Mucosa of stomach (tissue), 1 donor: ENCODE measurements around the gene TREX2.

Experiments used
- H3K27me3 ChIP-seq: one replicate; pipeline ENCODE4 v1.7.0; 2013; ENCODE audit warnings: mild to moderate bottlenecking, low read length; ENCODE audit not compliant: control insufficient read depth, insufficient read depth
- H3K36me3 ChIP-seq: one replicate; pipeline ENCODE4 v1.7.0; 2013; ENCODE audit warnings: low read length; ENCODE audit not compliant: control insufficient read depth, insufficient read depth
- H3K4me1 ChIP-seq: one replicate; pipeline ENCODE4 v1.7.0; 2013; ENCODE audit warnings: mild to moderate bottlenecking, low read length; ENCODE audit not compliant: control insufficient read depth, insufficient read depth
- H3K4me3 ChIP-seq: one replicate; pipeline ENCODE4 v1.7.0; 2013; ENCODE audit warnings: low read length
- H3K9ac ChIP-seq: one replicate; pipeline ENCODE4 v1.7.0; 2013; ENCODE audit warnings: mild to moderate bottlenecking, low read length, moderate library complexity
- H3K9me3 ChIP-seq: one replicate; pipeline ENCODE4 v1.7.0; 2013; ENCODE audit warnings: mild to moderate bottlenecking, low read length, moderate library complexity; ENCODE audit not compliant: control insufficient read depth
- donor health status: Pancreatic carcinoma.

Gene TREX2

DNA sequence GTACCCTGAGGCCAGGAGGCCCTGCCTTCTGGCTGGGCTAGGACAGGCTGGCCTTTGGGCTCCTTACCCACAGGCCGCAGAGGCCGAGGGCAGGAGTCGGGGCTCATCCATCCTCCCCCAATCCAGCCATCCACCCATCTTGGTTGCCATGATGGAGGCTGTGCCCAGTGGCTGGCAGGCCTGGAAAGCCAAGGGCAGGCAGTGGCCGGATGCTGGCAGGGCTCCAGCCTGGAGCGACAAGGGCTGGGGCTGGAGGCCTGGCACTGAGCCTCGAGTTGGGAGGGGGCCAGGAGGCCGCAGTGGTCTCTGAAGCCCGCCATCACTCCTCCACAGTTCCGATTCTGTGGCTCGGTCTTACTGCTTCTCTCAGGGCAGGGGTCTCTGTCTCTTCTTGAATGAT, 40.3 kb upstream of the TREX2 start:
- no peaks in the 10 kb centered on the region for H3K9me3 ChIP-seq
- peaks cover 5% of the 10 kb centered on the region for H3K4me1 ChIP-seq
- no peak overlapping the region for H3K9ac ChIP-seq
- no peaks in the 10 kb centered on the region for H3K27me3 ChIP-seq
- no peak overlapping the region for H3K4me3 ChIP-seq
- H3K36me3 ChIP-seq: no peaks in the 10 kb centered on the region

- H3K27me3 ChIP-seq: no peaks in the 10 kb centered on the region
- H3K9ac ChIP-seq: no peak overlapping the region
- H3K36me3 ChIP-seq: no peaks in the 10 kb centered on the region
- H3K4me1 ChIP-seq: peaks cover 5% of the 10 kb centered on the region
- H3K9me3 ChIP-seq: no peaks in the 10 kb centered on the region
- no peak overlapping the region for H3K4me3 ChIP-seq
Measured at GRCh38 chrX:153485396-153486080, 39.7 kb upstream of the TREX2 start.

- Histone ChIP-seq H3K4me3 (no peak overlapping the region), H3K4me1 (no peaks in the 10 kb centered on the region), H3K27me3 (no peaks in the 10 kb centered on the region), H3K9ac (no peak overlapping the region), H3K9me3 (no peaks in the 10 kb centered on the region), H3K36me3 (no peaks in the 10 kb centered on the region)
Measured at GRCh38 chrX:153482376-153483015, 36.6 kb upstream of the TREX2 start.

GRCh38 chrX:153481043-153481442, 35.2 kb upstream of the TREX2 start:
- Histone ChIP-seq H3K9ac (no peak overlapping the region), H3K4me3 (no peak overlapping the region), H3K4me1 (no peaks in the 10 kb centered on the region), H3K9me3 (no peaks in the 10 kb centered on the region), H3K36me3 (no peaks in the 10 kb centered on the region), H3K27me3 (no peaks in the 10 kb centered on the region)

DNA sequence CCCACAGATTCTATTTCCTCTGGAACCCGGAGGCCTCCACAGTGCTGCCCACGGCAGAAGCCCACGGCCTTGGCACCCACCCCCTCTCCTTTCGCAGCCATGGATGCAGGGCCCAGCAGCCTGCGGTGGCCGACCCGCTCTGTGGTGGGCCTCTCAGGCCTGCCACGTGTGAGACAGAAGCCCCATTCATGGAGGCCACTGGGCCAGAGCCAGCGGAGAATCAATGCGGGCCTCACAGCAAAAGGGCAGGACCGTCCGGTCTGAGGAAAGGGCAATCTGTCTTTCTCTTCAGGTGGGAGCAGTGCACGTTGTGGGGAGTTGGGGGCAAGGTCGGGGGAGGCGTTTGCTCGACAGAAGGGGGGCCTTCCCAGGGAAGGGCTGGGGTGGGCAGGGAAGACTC, 32.9 kb upstream of the TREX2 start:
- Histone ChIP-seq H3K9ac (no peak overlapping the region), H3K4me3 (no peak overlapping the region), H3K36me3 (no peaks in the 10 kb centered on the region), H3K27me3 (peaks cover 6% of the 10 kb centered on the region), H3K4me1 (peaks cover 5% of the 10 kb centered on the region), H3K9me3 (no peaks in the 10 kb centered on the region)

- H3K9me3 ChIP-seq: no peaks in the 10 kb centered on the region
- H3K27me3 ChIP-seq: peaks cover 6% of the 10 kb centered on the region
- peaks cover 5% of the 10 kb centered on the region for H3K4me1 ChIP-seq
- H3K9ac ChIP-seq: no peak overlapping the region
- no peaks in the 10 kb centered on the region for H3K36me3 ChIP-seq
- no peak overlapping the region for H3K4me3 ChIP-seq
Measured at GRCh38 chrX:153477901-153478300, 32.0 kb upstream of the TREX2 start.

GRCh38 chrX:153477364-153477857, 31.6 kb upstream of the TREX2 start:
- H3K4me1 ChIP-seq: peaks cover 5% of the 10 kb centered on the region
- H3K36me3 ChIP-seq: no peaks in the 10 kb centered on the region
- H3K4me3 ChIP-seq: no peak overlapping the region

DNA sequence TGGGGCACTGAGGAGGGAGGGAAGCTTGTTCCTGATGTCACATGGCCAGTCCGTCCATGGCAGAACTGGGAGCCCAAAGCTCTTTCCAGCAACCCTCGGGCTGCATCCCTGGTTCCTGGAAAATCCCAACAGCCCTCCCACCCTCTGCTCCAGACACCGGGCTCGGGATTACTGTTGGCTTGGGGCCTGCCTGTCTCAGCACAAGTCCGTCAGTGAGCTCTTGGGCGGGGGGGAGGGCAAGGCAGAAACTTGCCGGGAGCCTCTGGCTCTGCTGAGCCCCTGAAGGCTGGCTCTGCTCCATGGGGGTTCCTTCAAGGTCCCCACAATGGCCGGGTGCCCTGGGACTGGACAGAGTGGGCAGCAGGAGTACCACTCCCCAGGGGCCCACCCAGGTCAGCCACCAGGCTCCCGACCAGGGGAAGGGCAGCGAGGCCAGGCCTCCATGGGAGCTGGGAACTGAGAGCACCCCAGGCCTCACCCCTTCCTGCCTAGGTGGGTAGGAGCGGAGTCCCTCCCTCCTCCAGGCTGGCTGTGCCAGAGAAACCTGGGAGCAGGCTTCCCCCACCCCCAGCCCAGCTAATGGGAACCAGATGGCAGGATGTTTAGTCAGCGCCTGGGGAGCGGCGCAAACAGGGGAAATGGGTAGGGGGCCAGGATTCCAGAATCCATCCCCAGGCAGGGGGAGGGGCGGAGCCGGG, 31.0 kb upstream of the TREX2 start:
- Histone ChIP-seq H3K9ac (no peak overlapping the region), H3K27me3 (peaks cover 6% of the 10 kb centered on the region), H3K4me1 (peaks cover 5% of the 10 kb centered on the region), H3K4me3 (no peak overlapping the region), H3K36me3 (no peaks in the 10 kb centered on the region), H3K9me3 (no peaks in the 10 kb centered on the region)

More at GRCh38 chrX:153477364-153477857, 31.6 kb upstream of the TREX2 start:
- Histone ChIP-seq H3K9me3 (no peaks in the 10 kb centered on the region), H3K27me3 (peaks cover 6% of the 10 kb centered on the region), H3K9ac (no peak overlapping the region)

- H3K4me3 ChIP-seq: no peak overlapping the region
- H3K9ac ChIP-seq: no peak overlapping the region
- H3K36me3 ChIP-seq: no peaks in the 10 kb centered on the region
- H3K27me3 ChIP-seq: peaks cover 6% of the 10 kb centered on the region
- peaks cover 5% of the 10 kb centered on the region for H3K4me1 ChIP-seq
- no peaks in the 10 kb centered on the region for H3K9me3 ChIP-seq
Measured at GRCh38 chrX:153475751-153476281, 30.0 kb upstream of the TREX2 start.

DNA sequence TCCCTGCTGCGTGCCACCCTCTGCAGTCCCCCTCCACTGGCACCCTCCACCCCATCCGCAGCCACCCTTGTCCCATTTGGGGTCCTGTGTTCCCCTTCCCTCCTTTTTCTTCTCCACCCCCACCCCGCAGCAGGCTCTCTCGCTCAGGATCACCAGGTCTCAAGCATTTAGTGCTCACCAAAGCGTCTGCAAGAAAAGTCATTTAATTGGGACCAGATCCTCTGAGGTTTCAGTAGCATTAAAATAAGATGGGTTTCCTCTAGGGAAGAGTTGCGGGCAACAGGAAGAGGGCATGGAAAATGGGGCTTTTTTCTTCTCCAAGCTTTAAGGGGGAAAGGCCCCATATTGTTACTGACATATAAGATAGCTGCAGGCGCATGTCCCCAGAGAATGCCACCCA, 29.4 kb upstream of the TREX2 start:
- H3K36me3 ChIP-seq: no peaks in the 10 kb centered on the region
- H3K4me1 ChIP-seq: peaks cover 5% of the 10 kb centered on the region
- H3K9me3 ChIP-seq: no peaks in the 10 kb centered on the region
- H3K4me3 ChIP-seq: no peak overlapping the region
- H3K27me3 ChIP-seq: peaks cover 6% of the 10 kb centered on the region
- H3K9ac ChIP-seq: no peak overlapping the region

DNA sequence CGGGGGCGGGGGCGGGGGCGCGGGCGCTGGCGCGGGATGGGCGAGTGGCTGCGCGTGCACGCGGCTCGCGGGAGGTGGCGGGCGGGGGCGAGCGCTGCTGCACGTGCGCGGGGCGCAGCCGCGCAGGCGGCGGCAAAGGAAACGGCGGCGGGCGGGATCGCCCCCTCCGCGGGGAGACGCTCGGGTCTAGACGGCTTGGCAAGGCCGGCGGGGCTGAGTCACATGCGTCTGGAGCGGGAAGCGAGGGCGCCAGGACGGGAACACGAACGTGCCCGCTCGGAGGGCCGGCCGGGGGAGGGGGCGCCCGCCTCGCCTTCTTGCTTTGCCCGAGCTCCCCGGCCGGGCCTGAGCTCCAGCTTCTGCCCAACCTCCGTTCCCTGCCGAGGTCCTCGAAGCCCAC, 28.9 kb upstream of the TREX2 start:
- Histone ChIP-seq H3K27me3 (peaks cover 6% of the 10 kb centered on the region), H3K9ac (no peak overlapping the region), H3K9me3 (no peaks in the 10 kb centered on the region), H3K4me1 (peaks cover 5% of the 10 kb centered on the region), H3K36me3 (no peaks in the 10 kb centered on the region), H3K4me3 (no peak overlapping the region)

- Histone ChIP-seq H3K4me3 (no peak overlapping the region), H3K4me1 (peaks cover 5% of the 10 kb centered on the region), H3K9ac (no peak overlapping the region), H3K36me3 (no peaks in the 10 kb centered on the region), H3K9me3 (no peaks in the 10 kb centered on the region), H3K27me3 (peaks cover 6% of the 10 kb centered on the region)
Measured at GRCh38 chrX:153474266-153474665, 28.4 kb upstream of the TREX2 start.
